ENCODE results near the gene NCOA7. TPM values are rescaled to one million over a fixed set of nuclear protein-coding genes. Genes with fewer than 3 reads are reported as not detected.

Gene NCOA7
- total and polyA plus RNA-seq, 9 of the 15 experiments (the other 6 are each of a cell fraction or from before 2014, with no cell fraction given), result 5.8 to 14.6 (median 9.3) TPM

- in situ Hi-C loops (cut with MboI) (no loop called here), intact Hi-C loops (cut with micrococcal nuclease) (no loop called here)
- DNase-seq (ENCODE audit: extremely low read depth in 1 of 4, low spot score in 3 of 4), result no peak
- H3K4me2 ChIP-seq (ENCODE audit: insufficient read depth, low read length), result no peak overlapping the region
- H3K27ac ChIP-seq (ENCODE audit: extremely low read depth, low read depth, low read length), result no peak overlapping the region
- H3K79me2 ChIP-seq (ENCODE audit: control insufficient read depth, insufficient read depth, low read length), result no peaks in the 10 kb centered on the region
- peaks cover 9% of the 10 kb centered on the region; the same call in 1 of the 3 replicates for H3K36me3 ChIP-seq (ENCODE audit: control insufficient read depth, insufficient read depth, low read length)
- H3K9me1 ChIP-seq (ENCODE audit: control insufficient read depth, insufficient read depth, low read length), result no peaks in the 10 kb centered on the region
- 85% methylated on average over 7 of the region's 8 CpGs for WGBS (ENCODE audit: insufficient coverage, low coverage, missing lambda C conversion rate)
- H3K9me3 ChIP-seq (replicated peaks; ENCODE audit: control insufficient read depth, insufficient read depth, low read depth, low read length), result no peaks in the 10 kb centered on the region
- peaks cover 0 to 3% of the 10 kb centered on the region in 2 experiments; a peak in 2 of 5 replicates for H3K4me1 ChIP-seq (replicated peaks in 1 of 2; ENCODE audit: control insufficient read depth in 2 of 2, insufficient read depth in 2 of 2, low read length in 2 of 2)
- CTCF ChIA-PET (ENCODE audit: low intra/inter-chr PET ratio), result no interaction called here
- BruUV-seq (replicated peaks), result no TSS peak
- no peak overlapping the region for H3K4me3 ChIP-seq
- POLR2A ChIA-PET, result interaction anchor here (0.7 to 1.3 kb wide), 5 partner anchors 10 to 140 kb away, joined by 3 to 4 read pairs (median 3); no protein-coding TSS in a partner anchor
- no peak for ATAC-seq
- H3K9ac ChIP-seq (ENCODE audit: insufficient read depth in 1 of 2, low read depth in 2 of 2, low read length in 2 of 2), result no peak overlapping the region
- FAIRE-seq, result no peak
- H3K27me3 ChIP-seq (ENCODE audit: control insufficient read depth in 2 of 2, insufficient read depth in 2 of 2, low read length in 2 of 2), result no peaks in the 10 kb centered on the region
- H2AFZ ChIP-seq (ENCODE audit: low read depth, low read length), result no peak overlapping the region
- no peaks in the 10 kb centered on the region for H4K20me1 ChIP-seq (replicated peaks; ENCODE audit: control insufficient read depth, insufficient read depth, low read length)
- no peak for TF ChIP-seq NR2C1 (IDR thresholded peaks at IDR 0.05)
- no peak for TF ChIP-seq NR2C1 (tag; IDR thresholded peaks at IDR 0.05)
- TF ChIP-seq KDM1A (IDR thresholded peaks at IDR 0.05), result no peak
These were observed 34.4 kb downstream of the NCOA7 start for GRCh38 chr6:125824946-125825771.

GRCh38 chr6:125826695-125827463 is 36.1 kb downstream of the NCOA7 start:
- Histone ChIP-seq H3K9me3 (replicated peaks; ENCODE audit: control insufficient read depth, insufficient read depth, low read depth, low read length) (no peaks in the 10 kb centered on the region), H3K36me3 (ENCODE audit: control insufficient read depth, insufficient read depth, low read length) (no peaks in the 10 kb centered on the region), H3K27ac (ENCODE audit: extremely low read depth, low read depth, low read length) (no peak overlapping the region), H3K9ac (ENCODE audit: insufficient read depth in 1 of 2, low read depth in 2 of 2, low read length in 2 of 2) (no peak overlapping the region), H3K9me1 (ENCODE audit: control insufficient read depth, insufficient read depth, low read length) (no peaks in the 10 kb centered on the region), H3K4me3 (no peak overlapping the region), H4K20me1 (replicated peaks; ENCODE audit: control insufficient read depth, insufficient read depth, low read length) (no peaks in the 10 kb centered on the region), H3K4me1 (replicated peaks in 1 of 2; ENCODE audit: control insufficient read depth in 2 of 2, insufficient read depth in 2 of 2, low read length in 2 of 2) (peaks cover 0 to 3% of the 10 kb centered on the region in 2 experiments; a peak in 1 of 5 replicates), H3K27me3 (ENCODE audit: control insufficient read depth in 2 of 2, insufficient read depth in 2 of 2, low read length in 2 of 2) (no peaks in the 10 kb centered on the region), H2AFZ (ENCODE audit: low read depth, low read length) (no peak overlapping the region), H3K4me2 (ENCODE audit: insufficient read depth, low read length) (no peak overlapping the region), H3K79me2 (ENCODE audit: control insufficient read depth, insufficient read depth, low read length) (no peaks in the 10 kb centered on the region)
- in situ Hi-C loops (cut with MboI) (no loop called here), intact Hi-C loops (cut with micrococcal nuclease) (no loop called here)
- WGBS (ENCODE audit: insufficient coverage, low coverage, missing lambda C conversion rate), result 82% methylated on average over 9 of the region's 9 CpGs
- ChIA-PET POLR2A (no interaction called here), CTCF (ENCODE audit: low intra/inter-chr PET ratio) (no interaction called here)
- ATAC-seq, result no peak
- FAIRE-seq, result no peak
- no TSS peak for BruUV-seq (replicated peaks)
- no peak for TF ChIP-seq ZNF436 (CRISPR knock-in tag; IDR thresholded peaks at IDR 0.05)
- TF ChIP-seq MCM5 (IDR thresholded peaks at IDR 0.05; ENCODE audit: low read depth), result no peak
- DNase-seq (ENCODE audit: extremely low read depth in 1 of 4, low spot score in 3 of 4), result no peak
